H1 (cell line): ENCODE measurements around the gene GTF2A2.
"Not testable (repeated sequence)": the region's sequence is repeated elsewhere in the genome, so short reads cannot be mapped to it uniquely, and the experiment has no call there.

Experiments used
- CBX8 ChIP-seq: fragments of 300-800, 300-1000 bp; sonication (generic); IDR thresholded peaks from 2 replicates; pipeline ENCODE4 v1.7.1; 2016; ENCODE audit warnings: low read depth, low read length, borderline replicate concordance
- CTCF ChIP-seq, 3 experiments: IDR thresholded peaks; 1 replicate in 2 of 3; 2 replicates in 1 of 3; pipeline versions ENCODE4 v1.5.1 to v1.6.1; 2011; ENCODE audit warnings: low read length in 3 of 3, mild to moderate bottlenecking in 3 of 3, inconsistent platforms in 2 of 3, low read depth in 1 of 3, moderate library complexity in 1 of 3; ENCODE audit not compliant: insufficient read depth in 1 of 3; ENCODE audit errors: control extremely low read depth in 1 of 3
- EZH2 ChIP-seq: fragments of 200-600 bp; sonication (generic); IDR thresholded peaks from 2 replicates; pipeline ENCODE4 v1.7.1; 2012; ENCODE audit warnings: low read depth, mild to moderate bottlenecking, moderate library complexity, low read length, inconsistent platforms; ENCODE audit not compliant: severe bottlenecking
- GABPA ChIP-seq: IDR thresholded peaks from 2 replicates; pipeline ENCODE4 v1.6.1; 2011; ENCODE audit warnings: mild to moderate bottlenecking, low read length, moderate library complexity, borderline replicate concordance; ENCODE audit not compliant: insufficient read depth
- POLR2A ChIP-seq, 2 experiments: IDR thresholded peaks; 1 replicate in 1 of 2; 2 replicates in 1 of 2; pipeline ENCODE4 v1.6.1; 2011; ENCODE audit warnings: low read depth in 2 of 2, low read length in 2 of 2, mild to moderate bottlenecking in 2 of 2; ENCODE audit errors: control extremely low read depth in 1 of 2
- POLR2AphosphoS5 ChIP-seq: IDR thresholded peaks from 2 replicates; pipeline ENCODE4 v1.6.1; 2011; ENCODE audit warnings: low read depth, low read length
- TAF1 ChIP-seq: IDR thresholded peaks from 2 replicates; pipeline ENCODE4 v1.6.1; 2011; ENCODE audit warnings: mild to moderate bottlenecking, low read depth, low read length
- USF2 ChIP-seq: IDR thresholded peaks from 2 replicates; pipeline ENCODE4 v1.6.1; 2011; ENCODE audit warnings: low read length, improper control_type of control experiment

GRCh38 chr15:59645812-59646211 is 11.5 kb downstream of the GTF2A2 start:
- not testable (repeated sequence) for TF ChIP-seq POLR2A (IDR thresholded peaks at IDR 0.05; ENCODE audit: control extremely low read depth in 1 of 2, low read depth in 2 of 2, low read length in 2 of 2); CTCF (IDR thresholded peaks at IDR 0.05; ENCODE audit: control extremely low read depth in 1 of 3, insufficient read depth in 1 of 3, low read depth in 1 of 3, low read length in 3 of 3); EZH2; CBX8; USF2; TAF1; GABPA; POLR2AphosphoS5
